GM10266 (cell line): ENCODE results near the gene HOTAIR.

ENCODE experiments used
- DNase-seq: peaks from one replicate; pipeline ENCODE4 v3.0.0; 2012; ENCODE audit errors: extremely low spot score
- TF ChIP-seq, protein P1 (sequence below): IDR thresholded peaks from 2 replicates; pipeline ENCODE4 v1.5.1; 2012; ENCODE audit warnings: mild to moderate bottlenecking, low read depth; ENCODE audit not compliant: control insufficient read depth, insufficient read depth; ENCODE audit errors: missing control alignments

Gene HOTAIR

DNA sequence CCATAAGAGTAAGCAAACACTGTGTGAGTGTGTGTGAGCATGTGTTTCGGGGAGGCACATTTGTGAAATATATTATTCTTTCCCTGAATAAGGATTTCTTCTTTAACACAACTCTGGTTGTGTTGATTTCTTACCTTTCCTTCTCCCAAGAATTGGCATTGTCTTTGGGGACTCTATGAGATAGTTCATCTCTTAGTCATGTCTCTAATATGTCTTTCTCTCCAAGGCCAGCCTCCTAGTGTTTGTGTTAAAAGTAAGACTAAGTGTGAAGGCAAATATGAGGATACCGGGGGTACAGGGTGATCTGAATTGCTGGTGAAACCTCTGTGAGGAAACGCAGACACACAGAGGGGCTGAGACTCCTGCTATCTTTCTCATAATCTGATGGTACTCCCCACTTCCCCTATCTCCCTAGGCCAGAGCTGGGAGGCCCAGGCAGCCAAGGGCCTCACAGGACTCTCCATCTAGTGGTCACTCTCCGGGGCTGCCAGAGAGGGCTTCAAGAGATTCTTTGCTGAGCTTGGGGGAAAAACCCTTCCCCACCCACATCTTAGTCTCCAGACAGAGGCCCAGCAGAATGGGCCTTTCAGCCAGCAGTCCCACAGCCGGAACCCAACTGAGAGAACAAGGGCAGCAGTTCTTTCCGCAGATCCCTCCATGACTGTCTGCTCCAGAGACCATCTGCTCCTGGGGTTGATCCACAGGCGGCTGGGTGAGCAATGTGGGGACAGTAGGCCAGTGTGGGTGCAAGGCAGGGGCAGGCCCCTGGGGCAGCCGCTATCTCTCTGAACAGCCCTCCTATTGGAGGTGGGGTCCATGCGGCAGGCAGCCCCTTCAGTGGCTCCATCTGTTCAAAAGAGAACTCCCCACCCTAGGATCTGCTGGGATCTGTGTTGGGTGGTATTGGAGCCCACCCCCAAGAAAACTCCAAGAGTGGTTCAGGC lies 25.8 kb downstream of the HOTAIR start:
- TF ChIP-seq, protein P1, sequence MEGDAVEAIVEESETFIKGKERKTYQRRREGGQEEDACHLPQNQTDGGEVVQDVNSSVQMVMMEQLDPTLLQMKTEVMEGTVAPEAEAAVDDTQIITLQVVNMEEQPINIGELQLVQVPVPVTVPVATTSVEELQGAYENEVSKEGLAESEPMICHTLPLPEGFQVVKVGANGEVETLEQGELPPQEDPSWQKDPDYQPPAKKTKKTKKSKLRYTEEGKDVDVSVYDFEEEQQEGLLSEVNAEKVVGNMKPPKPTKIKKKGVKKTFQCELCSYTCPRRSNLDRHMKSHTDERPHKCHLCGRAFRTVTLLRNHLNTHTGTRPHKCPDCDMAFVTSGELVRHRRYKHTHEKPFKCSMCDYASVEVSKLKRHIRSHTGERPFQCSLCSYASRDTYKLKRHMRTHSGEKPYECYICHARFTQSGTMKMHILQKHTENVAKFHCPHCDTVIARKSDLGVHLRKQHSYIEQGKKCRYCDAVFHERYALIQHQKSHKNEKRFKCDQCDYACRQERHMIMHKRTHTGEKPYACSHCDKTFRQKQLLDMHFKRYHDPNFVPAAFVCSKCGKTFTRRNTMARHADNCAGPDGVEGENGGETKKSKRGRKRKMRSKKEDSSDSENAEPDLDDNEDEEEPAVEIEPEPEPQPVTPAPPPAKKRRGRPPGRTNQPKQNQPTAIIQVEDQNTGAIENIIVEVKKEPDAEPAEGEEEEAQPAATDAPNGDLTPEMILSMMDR, result no peak
- no peak for DNase-seq

- TF ChIP-seq, protein P1, result no peak
- no peak for DNase-seq
These were observed 27.0 kb downstream of the HOTAIR start for GRCh38 chr12:53947743-53948142.

GRCh38 chr12:53944907-53945847 lies 29.6 kb downstream of the HOTAIR start:
- TF ChIP-seq, protein P1, result no peak
- no peak for DNase-seq

- TF ChIP-seq, protein P1, result no peak
- no peak for DNase-seq
These were observed 30.5 kb downstream of the HOTAIR start for GRCh38 chr12:53944209-53944608.

GRCh38 chr12:53942467-53942997 lies 32.2 kb downstream of the HOTAIR start:
- no peak for DNase-seq
- TF ChIP-seq, protein P1, result no peak

DNA sequence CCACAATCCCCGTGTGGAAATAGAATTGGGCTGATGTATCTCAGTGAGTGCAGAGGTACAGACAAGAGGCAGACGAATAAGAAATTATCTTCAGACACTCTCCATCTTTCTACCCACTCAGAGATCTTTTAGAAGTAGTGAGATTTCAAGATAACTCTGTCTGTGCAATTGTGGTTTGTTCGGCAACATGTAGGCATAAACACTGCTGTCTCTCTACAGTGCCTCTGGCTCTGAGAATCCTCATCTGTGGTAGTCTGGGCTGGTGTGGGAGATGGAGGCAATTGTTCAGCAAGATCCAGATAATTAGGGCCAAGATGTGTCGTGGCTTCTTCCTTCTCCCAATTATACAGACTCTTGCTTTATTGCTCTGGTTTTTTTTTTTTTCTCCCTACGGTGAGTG lies 33.0 kb downstream of the HOTAIR start:
- TF ChIP-seq, protein P1, result no peak
- no peak for DNase-seq
